Mesendoderm (in vitro differentiated cells): ENCODE measurements around the gene RASSF8.

Experiments used
- DNase-seq: peaks from one replicate; pipeline ENCODE4 v3.0.0; 2013
- H2AK5ac ChIP-seq: 2 replicates; pipeline ENCODE4 v1.6.1; 2013; ENCODE audit warnings: low read length, inconsistent platforms
- H2BK120ac ChIP-seq: 2 replicates; pipeline ENCODE4 v1.6.1; 2013; ENCODE audit warnings: low read depth, mild to moderate bottlenecking, low read length, moderate library complexity, mixed read lengths
- H2BK15ac ChIP-seq: replicated peaks from 2 replicates; pipeline ENCODE4 v1.6.1; 2013; ENCODE audit warnings: low read depth, mild to moderate bottlenecking, moderate library complexity
- H2BK5ac ChIP-seq: 2 replicates; pipeline ENCODE4 v1.6.1; 2013; ENCODE audit warnings: low read length, inconsistent platforms
- H3K18ac ChIP-seq: 2 replicates; pipeline ENCODE4 v1.6.1; 2013; ENCODE audit warnings: mild to moderate bottlenecking, low read length, mixed read lengths
- H3K23ac ChIP-seq: one replicate; pipeline ENCODE4 v1.6.1; 2013; ENCODE audit warnings: low read length
- H3K27ac ChIP-seq: 2 replicates; pipeline ENCODE4 v1.5.1; 2013; ENCODE audit warnings: low read depth, mild to moderate bottlenecking, inconsistent platforms, low read length, moderate library complexity
- H3K27me3 ChIP-seq: 2 replicates; pipeline ENCODE4 v1.6.1; 2013; ENCODE audit warnings: low read length, control low read depth, mild to moderate bottlenecking, inconsistent platforms; ENCODE audit not compliant: insufficient read depth, poor library complexity
- H3K36me3 ChIP-seq: 2 replicates; pipeline ENCODE4 v1.6.1; 2013; ENCODE audit warnings: low read length, inconsistent platforms; ENCODE audit not compliant: control insufficient read depth, insufficient read depth
- H3K4ac ChIP-seq: one replicate; pipeline ENCODE4 v1.6.1; 2013; ENCODE audit warnings: low read depth, mild to moderate bottlenecking, low read length, moderate library complexity
- H3K4me1 ChIP-seq: 2 replicates; pipeline ENCODE4 v1.6.1; 2013; ENCODE audit warnings: low read depth, low read length, inconsistent platforms; ENCODE audit not compliant: control insufficient read depth
- H3K4me2 ChIP-seq: 2 replicates; pipeline ENCODE4 v1.6.1; 2013; ENCODE audit warnings: low read length
- H3K4me3 ChIP-seq: 2 replicates; pipeline ENCODE4 v1.5.1; 2013; ENCODE audit warnings: mild to moderate bottlenecking, low read length
- H3K56ac ChIP-seq: one replicate; pipeline ENCODE4 v1.6.1; 2013; ENCODE audit warnings: low read length
- H3K79me1 ChIP-seq: 2 replicates; pipeline ENCODE4 v1.6.1; 2013; ENCODE audit warnings: low read length, inconsistent platforms
- H3K79me2 ChIP-seq: 2 replicates; pipeline ENCODE4 v1.6.1; 2013; ENCODE audit warnings: mild to moderate bottlenecking, low read length; ENCODE audit not compliant: control insufficient read depth, insufficient read depth
- H3K9ac ChIP-seq: 2 replicates; pipeline ENCODE4 v1.6.1; 2013; ENCODE audit warnings: low read length, inconsistent platforms
- H4K5ac ChIP-seq: one replicate; pipeline ENCODE4 v1.6.1; 2013; ENCODE audit warnings: low read length
- H4K8ac ChIP-seq: one replicate; pipeline ENCODE4 v1.6.1; 2013; ENCODE audit warnings: low read depth, mild to moderate bottlenecking, control low read depth, low read length, moderate library complexity
- WGBS: extraction: QIAGEN DNeasy Blood & Tissue Kit; methylation state at CpG from one replicate; pipeline ENCODE4 v1.1.7; 2013; ENCODE audit warnings: low lambda C conversion rate, missing lambda C conversion rate; ENCODE audit not compliant: insufficient coverage; ENCODE audit errors: extremely low coverage; 5-methylcytosine and 5-hydroxymethylcytosine counted together

Gene RASSF8

DNA sequence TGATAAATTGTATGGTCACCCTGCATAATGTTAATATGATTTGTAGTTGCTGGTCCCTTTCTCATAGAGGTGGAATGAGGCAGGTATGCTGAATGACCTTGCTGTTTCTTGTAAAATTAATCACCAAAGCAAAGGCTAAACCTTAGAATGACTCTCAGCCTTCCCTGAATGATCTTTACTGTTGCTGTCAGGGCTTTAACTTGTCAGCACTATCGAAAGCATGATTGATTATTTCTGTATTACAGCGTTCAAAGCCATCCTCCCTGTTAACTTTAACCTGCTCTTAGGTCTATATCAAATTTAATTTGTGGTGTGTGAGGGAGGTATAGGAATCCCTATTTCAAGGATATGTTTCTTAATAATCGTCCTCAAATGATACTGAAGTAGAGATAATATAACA is 23.1 kb downstream of the RASSF8 start:
- no CpG with 5 or more reads among the region's 3 CpGs for WGBS
- peaks cover 12% of the 10 kb centered on the region for H3K4me1 ChIP-seq
- no peak overlapping the region for H2BK5ac ChIP-seq
- no peak overlapping the region for H3K4me2 ChIP-seq
- no peak overlapping the region for H3K27ac ChIP-seq
- no peak overlapping the region for H3K9ac ChIP-seq
- H3K27me3 ChIP-seq = no peaks in the 10 kb centered on the region
- no peak overlapping the region for H3K23ac ChIP-seq
- H3K56ac ChIP-seq = no peak overlapping the region
- no peak overlapping the region for H4K8ac ChIP-seq
- no peaks in the 10 kb centered on the region for H3K36me3 ChIP-seq
- H3K4me3 ChIP-seq = no peak overlapping the region
- H3K79me2 ChIP-seq = peaks cover 50% of the 10 kb centered on the region
- no peak overlapping the region for H3K18ac ChIP-seq
- H2BK120ac ChIP-seq = no peak overlapping the region
- no peak overlapping the region for H2AK5ac ChIP-seq
- H3K4ac ChIP-seq = no peak overlapping the region
- no peak for DNase-seq
- H2BK15ac ChIP-seq = no peak overlapping the region
- no peak overlapping the region for H4K5ac ChIP-seq
- H3K79me1 ChIP-seq = peaks cover 34% of the 10 kb centered on the region

DNA sequence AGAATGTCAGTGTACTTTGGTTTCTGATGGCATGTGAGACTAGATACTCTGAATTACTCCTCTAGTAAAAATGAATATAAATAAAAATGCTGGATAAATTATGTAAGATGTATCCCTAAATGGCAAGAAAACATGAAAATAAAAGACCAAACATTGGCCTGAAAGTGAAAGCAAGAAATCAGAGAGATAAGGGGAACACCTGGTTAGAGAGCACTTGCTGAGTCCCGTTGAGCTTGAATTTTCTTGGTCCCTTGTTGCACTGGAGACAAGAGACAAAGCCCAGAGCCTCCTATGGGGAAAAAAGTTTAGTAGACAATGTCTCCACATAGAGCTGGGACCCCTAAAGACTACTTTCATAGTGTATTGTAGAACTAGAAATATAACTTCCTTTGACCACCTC is 23.9 kb downstream of the RASSF8 start:
- no peak overlapping the region for H3K4me2 ChIP-seq
- no peak overlapping the region for H2AK5ac ChIP-seq
- H3K9ac ChIP-seq = no peak overlapping the region
- no peak overlapping the region for H2BK15ac ChIP-seq
- no peaks in the 10 kb centered on the region for H3K36me3 ChIP-seq
- H3K4me1 ChIP-seq = peaks cover 12% of the 10 kb centered on the region
- DNase-seq = no peak
- H3K27me3 ChIP-seq = no peaks in the 10 kb centered on the region
- H2BK120ac ChIP-seq = no peak overlapping the region
- no peak overlapping the region for H3K18ac ChIP-seq
- peaks cover 33% of the 10 kb centered on the region for H3K79me1 ChIP-seq
- H3K4me3 ChIP-seq = no peak overlapping the region
- H3K27ac ChIP-seq = no peak overlapping the region
- H2BK5ac ChIP-seq = no peak overlapping the region
- H3K23ac ChIP-seq = no peak overlapping the region
- H3K56ac ChIP-seq = no peak overlapping the region
- H3K79me2 ChIP-seq = peaks cover 50% of the 10 kb centered on the region
- H3K4ac ChIP-seq = no peak overlapping the region
- H4K8ac ChIP-seq = no peak overlapping the region
- WGBS = no CpG with 5 or more reads among the region's 1 CpG
- H4K5ac ChIP-seq = no peak overlapping the region

DNA sequence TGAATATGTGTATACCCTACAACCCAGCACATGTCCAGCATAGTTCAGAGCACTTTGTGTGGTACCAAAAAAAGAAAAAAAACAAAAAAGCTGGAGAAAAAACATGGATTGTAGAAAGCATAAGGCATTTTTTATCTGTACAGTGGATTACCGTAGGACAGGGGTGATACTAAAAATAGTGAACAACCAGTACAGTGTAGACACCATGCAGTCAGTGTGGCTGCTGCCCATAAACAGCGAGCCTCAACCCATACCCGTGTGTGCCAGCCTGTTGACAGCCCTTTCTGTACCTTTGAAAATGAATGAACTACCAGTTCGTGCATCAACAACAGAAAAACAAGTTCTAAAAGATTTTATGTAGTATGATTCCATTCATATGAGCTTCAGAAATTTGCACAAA is 25.1 kb downstream of the RASSF8 start:
- H3K79me2 ChIP-seq = peaks cover 44% of the 10 kb centered on the region
- H2AK5ac ChIP-seq = no peak overlapping the region
- no peak overlapping the region for H3K18ac ChIP-seq
- WGBS = no CpG with 5 or more reads among the region's 4 CpGs
- no peaks in the 10 kb centered on the region for H3K27me3 ChIP-seq
- H3K4me1 ChIP-seq = peaks cover 12% of the 10 kb centered on the region
- no peak overlapping the region for H3K9ac ChIP-seq
- H4K8ac ChIP-seq = no peak overlapping the region
- H3K36me3 ChIP-seq = no peaks in the 10 kb centered on the region
- H3K27ac ChIP-seq = no peak overlapping the region
- H3K4me3 ChIP-seq = no peak overlapping the region
- H4K5ac ChIP-seq = no peak overlapping the region
- no peak overlapping the region for H3K23ac ChIP-seq
- no peak overlapping the region for H3K56ac ChIP-seq
- no peak overlapping the region for H2BK120ac ChIP-seq
- DNase-seq = no peak
- H2BK5ac ChIP-seq = no peak overlapping the region
- H3K79me1 ChIP-seq = peaks cover 25% of the 10 kb centered on the region
- no peak overlapping the region for H3K4me2 ChIP-seq
- H3K4ac ChIP-seq = no peak overlapping the region
- no peak overlapping the region for H2BK15ac ChIP-seq

DNA sequence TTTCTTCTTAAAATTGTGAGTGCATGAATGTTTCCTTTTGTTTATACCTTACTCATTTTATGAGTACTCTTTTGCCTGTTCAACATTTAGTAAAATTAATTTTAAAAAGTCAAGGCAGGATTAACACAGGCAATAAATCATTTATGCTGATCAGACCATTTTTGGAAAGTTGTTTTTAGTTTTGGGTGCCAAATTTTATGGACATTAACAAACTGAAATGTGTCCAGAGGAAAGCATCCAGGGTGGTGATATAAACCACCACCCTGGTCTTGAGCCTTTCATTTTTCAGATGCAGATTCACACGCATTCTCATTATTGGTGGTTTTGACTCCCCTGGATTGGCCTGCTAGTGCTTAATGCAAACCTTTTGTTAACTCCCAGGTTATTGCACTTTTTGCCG is 26.3 kb downstream of the RASSF8 start:
- no peaks in the 10 kb centered on the region for H3K36me3 ChIP-seq
- no CpG with 5 or more reads among the region's 2 CpGs for WGBS
- no peak for DNase-seq
- H3K18ac ChIP-seq = no peak overlapping the region
- H4K8ac ChIP-seq = no peak overlapping the region
- no peak overlapping the region for H3K4me3 ChIP-seq
- no peak overlapping the region for H4K5ac ChIP-seq
- no peak overlapping the region for H2BK5ac ChIP-seq
- peaks cover 46% of the 10 kb centered on the region for H3K79me2 ChIP-seq
- no peaks in the 10 kb centered on the region for H3K27me3 ChIP-seq
- no peak overlapping the region for H3K23ac ChIP-seq
- H3K4me1 ChIP-seq = peaks cover 11% of the 10 kb centered on the region
- H2BK120ac ChIP-seq = no peak overlapping the region
- H2BK15ac ChIP-seq = no peak overlapping the region
- no peak overlapping the region for H3K27ac ChIP-seq
- H3K56ac ChIP-seq = no peak overlapping the region
- no peak overlapping the region for H3K4me2 ChIP-seq
- peaks cover 26% of the 10 kb centered on the region for H3K79me1 ChIP-seq
- no peak overlapping the region for H3K9ac ChIP-seq
- no peak overlapping the region for H3K4ac ChIP-seq
- H2AK5ac ChIP-seq = no peak overlapping the region

DNA sequence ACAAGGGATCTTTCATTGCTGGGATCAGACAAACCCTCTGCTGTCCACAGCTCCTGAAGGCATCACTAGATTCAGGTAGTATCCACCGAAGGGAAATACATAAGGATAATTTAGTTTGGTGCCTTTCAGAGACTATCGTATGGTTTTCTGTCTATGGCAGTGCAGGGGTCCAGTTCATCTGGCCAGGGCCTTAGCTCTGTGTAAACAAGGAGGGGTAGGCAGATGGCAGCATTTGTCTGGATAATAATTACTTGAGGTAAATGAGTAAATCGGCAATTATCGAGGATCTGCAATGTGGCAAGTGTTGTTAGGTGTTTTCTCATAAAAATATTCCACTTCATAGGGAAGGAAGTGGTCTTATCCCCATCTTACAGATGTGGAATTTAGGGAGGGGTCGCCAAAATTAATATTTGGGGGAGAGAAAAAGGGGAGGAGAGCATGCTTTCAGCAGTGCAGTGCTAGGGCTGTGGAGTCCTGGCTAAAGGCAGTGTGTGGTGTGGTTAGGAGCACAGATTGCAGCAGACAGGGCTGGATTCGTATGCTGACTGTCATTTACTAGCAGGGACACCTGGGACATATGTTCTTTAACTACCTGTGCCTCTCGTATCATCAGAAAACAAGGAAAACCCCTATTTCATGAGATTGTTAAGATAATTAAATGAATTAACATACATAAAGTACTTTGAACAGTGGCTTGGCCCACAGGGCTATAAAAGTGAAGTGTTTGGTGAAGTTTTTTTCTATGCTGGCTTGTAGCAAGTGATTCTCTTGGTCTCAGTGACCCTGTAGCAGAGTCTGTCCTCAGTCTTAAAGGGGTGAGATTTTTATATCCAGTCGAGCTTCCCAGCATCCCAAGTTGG is 27.1 kb downstream of the RASSF8 start:
- Histone ChIP-seq H4K5ac (no peak overlapping the region), H3K4me3 (no peak overlapping the region), H3K4me1 (peaks cover 6% of the 10 kb centered on the region), H3K56ac (no peak overlapping the region), H4K8ac (no peak overlapping the region), H2BK15ac (no peak overlapping the region), H2AK5ac (no peak overlapping the region), H3K79me2 (peaks cover 41% of the 10 kb centered on the region), H3K4ac (no peak overlapping the region), H2BK120ac (no peak overlapping the region), H2BK5ac (no peak overlapping the region), H3K23ac (no peak overlapping the region), H3K18ac (no peak overlapping the region), H3K36me3 (no peaks in the 10 kb centered on the region), H3K9ac (no peak overlapping the region), H3K79me1 (peaks cover 22% of the 10 kb centered on the region), H3K27ac (no peak overlapping the region), H3K4me2 (no peak overlapping the region), H3K27me3 (no peaks in the 10 kb centered on the region)
- no CpG with 5 or more reads among the region's 8 CpGs for WGBS
- no peak for DNase-seq

DNA sequence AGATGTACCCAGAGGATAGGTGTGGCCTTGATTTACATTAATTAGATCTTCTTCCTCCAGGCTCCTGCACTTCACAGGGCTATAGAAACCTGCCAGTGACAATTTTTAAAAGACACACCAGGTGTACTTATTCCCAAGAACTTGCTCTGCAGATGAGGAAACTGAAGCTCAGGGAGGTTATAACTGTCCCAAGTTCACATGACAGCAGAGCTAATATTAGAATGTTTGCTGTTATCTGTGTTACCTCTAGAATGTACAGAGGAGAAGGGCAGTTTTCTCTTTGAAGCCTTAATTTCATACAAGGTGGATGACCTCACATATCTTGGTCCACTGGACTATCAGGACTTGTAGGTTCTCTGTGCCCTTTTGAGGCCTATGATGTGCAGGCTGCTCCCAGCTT is 27.7 kb downstream of the RASSF8 start:
- Histone ChIP-seq H3K36me3 (no peaks in the 10 kb centered on the region), H3K4me3 (no peak overlapping the region), H3K27me3 (no peaks in the 10 kb centered on the region), H3K23ac (no peak overlapping the region), H4K8ac (no peak overlapping the region), H3K27ac (no peak overlapping the region), H2BK120ac (no peak overlapping the region), H3K4me2 (no peak overlapping the region), H3K4ac (no peak overlapping the region), H2BK15ac (no peak overlapping the region), H3K18ac (no peak overlapping the region), H3K79me1 (peaks cover 20% of the 10 kb centered on the region), H2BK5ac (no peak overlapping the region), H2AK5ac (no peak overlapping the region), H4K5ac (no peak overlapping the region), H3K56ac (no peak overlapping the region), H3K9ac (no peak overlapping the region), H3K79me2 (peaks cover 37% of the 10 kb centered on the region), H3K4me1 (peaks cover 6% of the 10 kb centered on the region)
- DNase-seq = no peak
